GDM1 (cell line): ENCODE data around the gene ACE2.
"Not testable (repeated sequence)": the region's sequence is repeated elsewhere in the genome, so short reads cannot be mapped to it uniquely, and the experiment has no call there.

Source experiments
- DNase-seq: peaks from one replicate; lab custom pipeline; 2025; lab: John Stamatoyannopoulos, UW

Gene ACE2

GRCh38 chrX:15600745-15601144, at the start of gene ACE2:
ACE2 (minus strand) TSS chrX:15600960; CDS start chrX:15600911, 49 bp downstream.
- DNase-seq = no peak

- not testable (repeated sequence) for DNase-seq
These were observed 46.8 kb upstream of the ACE2 start for GRCh38 chrX:15647510-15647909.

- no peak for DNase-seq
These were observed 45.8 kb upstream of the ACE2 start for GRCh38 chrX:15646543-15646942.

GRCh38 chrX:15646031-15646430, 45.3 kb upstream of the ACE2 start:
- no peak for DNase-seq

GRCh38 chrX:15645266-15645665, 44.5 kb upstream of the ACE2 start:
- DNase-seq = no peak

GRCh38 chrX:15644560-15644872, 43.8 kb upstream of the ACE2 start:
- no peak for DNase-seq

- DNase-seq = no peak
These were observed 43.2 kb upstream of the ACE2 start for GRCh38 chrX:15643786-15644559.

- no peak for DNase-seq
These were observed 30.9 kb upstream of the ACE2 start for GRCh38 chrX:15631637-15632036.

- DNase-seq = no peak
These were observed 22.3 kb upstream of the ACE2 start for GRCh38 chrX:15623054-15623453.

- DNase-seq = no peak
These were observed 18.4 kb upstream of the ACE2 start for GRCh38 chrX:15619053-15619755.

- DNase-seq = no peak
These were observed 16.4 kb upstream of the ACE2 start for GRCh38 chrX:15617111-15617510.

- no peak for DNase-seq
These were observed 15.8 kb upstream of the ACE2 start for GRCh38 chrX:15616531-15616930.

- DNase-seq = no peak
These were observed 6.3 kb upstream of the ACE2 start for GRCh38 chrX:15607067-15607466.

GRCh38 chrX:15606136-15606535, 5.4 kb upstream of the ACE2 start:
- DNase-seq = no peak

GRCh38 chrX:15605226-15605625, 4.5 kb upstream of the ACE2 start:
- DNase-seq = no peak

GRCh38 chrX:15602761-15603160, 2.0 kb upstream of the ACE2 start:
- DNase-seq = no peak

GRCh38 chrX:15601932-15602331, 1.2 kb upstream of the ACE2 start:
- no peak for DNase-seq

GRCh38 chrX:15600049-15600448, 711 bp downstream of the ACE2 start:
- DNase-seq = no peak

GRCh38 chrX:15599461-15599860, 1.3 kb downstream of the ACE2 start:
- DNase-seq = no peak

GRCh38 chrX:15598026-15598425, 2.7 kb downstream of the ACE2 start:
- no peak for DNase-seq

GRCh38 chrX:15594371-15594770, 6.4 kb downstream of the ACE2 start:
- DNase-seq = no peak

- no peak for DNase-seq
These were observed 20.7 kb downstream of the ACE2 start for GRCh38 chrX:15579778-15580747.

- DNase-seq = no peak
These were observed 24.7 kb downstream of the ACE2 start for GRCh38 chrX:15576019-15576418.
